ENCODE data around the gene RELN.
"Not testable (repeated sequence)": the region's sequence is repeated elsewhere in the genome, so short reads cannot be mapped to it uniquely, and the experiment has no call there.

Gene RELN

DNA sequence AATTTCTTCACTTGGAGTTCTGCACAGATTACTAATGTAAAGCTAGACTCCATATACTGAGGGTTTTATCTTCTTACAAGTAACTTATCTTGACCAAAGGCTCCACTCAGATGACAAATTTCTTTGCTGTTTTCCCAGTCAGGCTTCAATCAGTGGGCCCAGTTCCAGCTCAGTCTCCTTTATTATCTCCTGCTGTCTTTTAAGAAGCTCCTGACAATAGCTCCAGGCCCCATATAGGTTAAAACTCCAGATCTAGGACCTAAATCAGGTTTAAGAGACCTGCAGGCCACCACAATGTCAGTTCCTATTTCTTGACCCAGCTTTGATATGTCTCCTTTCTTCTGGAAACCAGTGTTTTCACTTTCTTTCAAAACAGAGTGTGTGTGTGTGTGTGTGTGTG is 165.2 kb downstream of the RELN start:
- no peak for DNase-seq

DNA sequence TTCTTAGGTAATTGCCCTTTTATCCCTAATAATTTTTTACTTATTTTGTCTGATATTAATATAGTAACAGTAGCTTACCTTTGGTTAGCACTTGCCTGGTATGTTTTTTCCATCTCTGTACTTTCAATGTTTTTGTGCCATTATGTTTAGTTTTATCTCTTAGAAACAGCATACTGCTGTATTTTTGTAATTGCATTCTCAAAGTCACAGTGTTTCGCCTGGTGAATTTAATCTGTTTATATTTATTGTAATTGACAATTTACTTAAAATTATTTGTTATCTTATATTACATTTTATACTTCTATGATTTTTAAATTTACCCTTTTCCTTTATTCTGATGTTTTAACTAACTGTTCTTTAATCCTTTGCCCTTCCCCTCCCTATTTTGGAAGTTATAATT is 166.4 kb downstream of the RELN start:
- no peak for DNase-seq

DNA sequence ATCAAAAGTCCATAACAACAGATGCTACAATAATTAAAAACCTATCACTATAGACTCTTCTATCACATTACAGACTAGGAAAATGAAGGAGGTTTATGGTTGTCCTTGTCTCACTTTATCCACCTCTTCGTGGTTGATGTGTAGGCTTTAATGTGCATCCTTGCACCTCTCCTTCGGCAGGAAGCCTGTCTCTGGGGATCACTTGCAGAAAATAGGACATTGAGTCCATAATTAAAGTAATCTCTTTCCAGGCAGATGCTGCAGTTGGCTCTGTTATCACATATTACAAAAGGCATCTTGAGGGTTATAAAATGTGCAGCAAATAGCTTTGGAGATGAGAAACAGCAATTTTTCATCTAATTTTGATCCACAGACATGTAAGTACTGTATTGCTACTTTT is 168.4 kb downstream of the RELN start:
- DNase-seq: peak; percentile 56

GRCh38 chr7:103815972-103816371 is 173.5 kb downstream of the RELN start:
- DNase-seq: not testable (repeated sequence)

DNA sequence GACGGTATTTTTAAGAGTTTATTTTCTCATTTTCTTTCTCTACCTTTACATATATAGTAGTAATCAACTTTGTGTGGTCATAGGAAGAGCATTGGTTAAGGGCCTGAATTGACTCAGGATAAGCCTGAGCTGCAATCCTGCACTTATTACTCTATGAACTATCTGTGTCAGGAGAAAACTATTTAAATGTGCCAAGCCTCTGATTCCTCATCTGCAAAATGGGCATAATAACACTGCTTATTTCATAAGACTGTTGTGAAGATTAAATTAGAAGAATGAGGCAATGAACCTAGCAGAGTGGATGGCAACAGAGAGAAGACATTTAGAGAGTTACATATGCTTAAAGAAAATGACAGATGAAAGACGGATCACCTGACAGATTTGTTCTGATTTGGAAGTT is 175.5 kb downstream of the RELN start:
- no peak for DNase-seq

DNA sequence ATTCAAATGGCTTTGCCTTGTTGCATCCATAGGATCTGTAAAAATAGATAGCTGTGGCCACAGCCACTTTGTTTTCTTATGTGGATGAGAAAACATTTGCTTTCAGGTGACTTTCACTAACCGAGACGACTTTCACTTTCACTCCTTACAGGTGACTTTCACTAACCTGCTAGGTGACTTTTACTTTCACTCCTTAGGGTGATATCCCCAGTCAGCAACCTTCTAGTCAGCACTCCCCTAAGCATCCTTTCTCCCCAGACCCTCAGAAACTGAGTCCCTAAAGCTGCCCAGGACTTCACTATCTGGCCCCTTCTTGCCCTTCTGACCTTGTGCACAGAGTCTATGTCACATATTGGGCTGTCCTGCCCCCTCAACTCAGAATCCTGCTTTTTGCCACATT is 177.5 kb downstream of the RELN start:
- DNase-seq: no peak

- no peak for DNase-seq
These were observed 178.2 kb downstream of the RELN start for GRCh38 chr7:103811290-103811689.

- no peak for DNase-seq
These were observed 179.2 kb downstream of the RELN start for GRCh38 chr7:103810112-103810744.

GRCh38 chr7:103809229-103809994 is 180.0 kb downstream of the RELN start:
- DNase-seq: no peak

- DNase-seq: no peak
These were observed 184.1 kb downstream of the RELN start for GRCh38 chr7:103805346-103805745.

GRCh38 chr7:103803631-103804030 is 185.8 kb downstream of the RELN start:
- no peak for DNase-seq

DNA sequence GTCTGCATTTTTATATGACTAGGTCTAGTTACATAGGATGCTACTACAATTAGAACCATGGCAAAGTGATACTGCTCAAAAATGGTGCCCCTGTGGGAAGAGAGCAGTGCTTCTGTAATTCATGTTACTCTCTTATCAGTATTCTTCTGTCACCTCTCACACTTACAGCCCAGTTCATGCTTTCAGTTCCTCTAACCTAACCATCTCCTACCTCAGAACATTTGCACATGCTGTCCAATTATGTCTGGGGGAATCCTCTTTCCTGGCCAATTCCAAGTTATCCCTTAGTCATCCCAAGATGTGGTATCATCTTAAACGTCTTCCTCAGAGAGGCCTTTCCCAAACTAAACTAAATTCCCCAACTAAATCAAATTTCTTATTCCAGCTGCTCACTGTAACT is 190.2 kb downstream of the RELN start:
- DNase-seq: no peak

- no peak for DNase-seq
These were observed 191.7 kb downstream of the RELN start for GRCh38 chr7:103797647-103798307.

- DNase-seq: no peak
These were observed 193.0 kb downstream of the RELN start for GRCh38 chr7:103796327-103796962.

DNA sequence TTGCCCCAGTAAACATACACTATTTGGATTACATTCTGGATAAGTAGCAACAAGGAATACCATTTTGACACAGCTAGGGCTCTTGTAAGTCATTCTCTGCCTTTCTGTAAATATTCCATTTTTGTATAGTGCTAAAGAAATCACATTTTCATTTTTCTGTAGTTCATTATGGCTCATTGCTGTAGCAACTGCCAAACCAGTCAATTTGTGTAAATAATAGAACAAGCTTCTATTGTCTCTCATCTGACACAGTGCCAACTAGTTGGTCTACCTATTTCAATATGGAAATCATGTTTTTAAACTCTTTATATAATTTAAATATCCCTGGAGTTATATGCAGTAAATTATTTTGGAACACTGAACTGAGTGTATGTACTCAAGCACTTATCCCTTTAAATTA is 193.7 kb downstream of the RELN start:
- peak; percentile 35 for DNase-seq

GRCh38 chr7:103795107-103795506 is 194.4 kb downstream of the RELN start:
- DNase-seq: no peak

- DNase-seq: no peak
These were observed 195.0 kb downstream of the RELN start for GRCh38 chr7:103794424-103794823.

GRCh38 chr7:103793614-103794013 is 195.8 kb downstream of the RELN start:
- no peak for DNase-seq

DNA sequence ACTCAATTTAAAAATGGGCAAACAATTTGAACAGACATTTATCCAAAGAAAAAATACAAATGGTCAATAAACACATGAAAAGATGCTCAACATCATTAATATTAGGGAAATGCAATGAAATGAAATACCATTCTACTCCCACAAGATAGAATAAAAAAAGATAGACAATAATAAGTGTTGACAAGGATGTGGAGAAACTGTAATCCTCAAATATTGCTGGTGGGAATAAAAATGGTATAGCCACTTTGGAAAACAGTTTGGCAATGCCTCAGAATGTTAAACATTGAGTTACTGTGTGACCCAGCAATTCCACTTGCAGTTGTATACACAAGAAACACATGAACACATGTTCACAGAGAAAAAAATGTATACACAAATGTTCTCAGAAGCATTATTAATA is 197.6 kb downstream of the RELN start:
- no peak for DNase-seq

DNA sequence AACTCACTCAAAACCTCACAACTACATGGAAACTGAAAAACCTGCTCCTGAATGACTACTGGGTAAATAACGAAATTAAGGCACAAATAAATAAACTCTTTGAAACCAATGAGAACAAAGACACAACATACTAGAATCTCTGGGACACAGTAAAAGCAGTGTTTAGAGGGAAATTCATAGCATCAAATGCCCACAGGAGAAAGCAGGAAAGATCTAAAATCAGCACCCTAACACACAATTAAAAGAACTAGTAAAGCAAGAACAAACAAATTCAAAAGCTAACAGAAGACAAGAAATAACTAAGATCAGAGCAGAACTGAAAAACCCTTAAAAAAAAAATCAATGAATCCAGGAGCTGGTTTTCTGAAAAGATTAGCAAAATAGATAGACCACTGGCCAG is 202.4 kb downstream of the RELN start:
- DNase-seq: not testable (repeated sequence)

DNA sequence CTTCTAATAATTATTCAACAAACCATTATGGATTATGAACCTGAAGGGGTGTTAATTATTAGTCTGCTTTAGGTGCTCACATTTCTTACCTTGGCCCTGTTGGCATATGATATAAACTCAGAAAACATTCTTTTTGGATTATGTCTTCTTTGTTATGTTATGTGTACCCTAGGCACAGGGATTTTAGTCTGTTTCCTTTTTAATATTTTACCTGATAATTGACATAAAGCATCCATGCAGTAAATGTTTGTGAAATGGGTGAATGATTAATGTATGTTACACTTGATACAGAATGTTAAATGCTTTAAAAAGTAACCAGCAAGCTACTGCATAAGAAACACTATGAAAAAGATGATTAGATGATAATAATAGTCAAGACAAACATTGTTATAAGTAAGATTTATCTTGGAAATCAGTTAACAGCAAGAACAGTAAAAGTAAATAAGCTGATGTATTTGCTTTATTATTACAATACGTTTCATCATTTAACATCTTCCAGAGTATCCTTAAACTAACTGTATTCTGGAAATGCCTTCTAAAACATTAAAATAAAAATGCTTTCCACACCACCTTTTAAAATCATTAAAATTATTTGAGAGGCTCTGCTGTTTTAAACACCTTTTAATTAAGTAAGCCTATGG is 204.7 kb downstream of the RELN start:
- no peak for DNase-seq

DNA sequence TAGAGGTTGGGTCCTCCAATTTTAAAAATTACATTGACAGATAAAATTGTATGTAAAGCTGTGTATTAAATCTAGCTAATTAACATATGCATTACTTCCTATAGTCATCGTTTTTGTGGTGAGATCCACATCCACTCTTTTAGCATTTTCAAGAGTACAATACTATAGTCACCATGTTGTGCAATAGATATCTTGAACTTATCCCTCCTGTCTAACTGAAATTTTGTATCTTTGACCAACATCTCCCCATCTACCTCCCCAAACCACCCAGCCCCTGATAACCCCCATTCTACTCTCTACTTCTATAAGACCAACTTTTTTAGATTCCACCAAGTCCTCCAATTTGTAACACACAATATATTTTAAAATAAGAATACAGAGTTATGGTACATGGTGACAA is 208.0 kb downstream of the RELN start:
- DNase-seq: no peak

- DNase-seq: not testable (repeated sequence)
These were observed 208.9 kb downstream of the RELN start for GRCh38 chr7:103780561-103780960.
